Measurements from ENCODE around the gene FAM114A1. TPM values are rescaled to one million over a fixed set of nuclear protein-coding genes. Genes with fewer than 3 reads are reported as not detected.

The FAM114A1 gene
- total RNA-seq, 2 donors from 2014 or later: 19.3 to 39.3 TPM

GRCh38 chr4:38951598-38951997 lies 84.0 kb downstream of the FAM114A1 start:
- TF ChIP-seq CTCF (conservative IDR thresholded peaks at IDR 0.05): no peak
- Histone ChIP-seq H3K9ac (ENCODE audit: extremely low read depth, low read length, poor library complexity, severe bottlenecking) (no peak overlapping the region), H3K9me3 (ENCODE audit: control insufficient read depth, low read length) (no peaks in the 10 kb centered on the region), H3K4me3 (ENCODE audit: low read length) (no peak overlapping the region), H3K27me3 (ENCODE audit: control insufficient read depth, insufficient read depth, low read length, poor library complexity, severe bottlenecking) (no peaks in the 10 kb centered on the region), H3K36me3 (ENCODE audit: control insufficient read depth, insufficient read depth, low read length) (no peaks in the 10 kb centered on the region), H3K27ac (ENCODE audit: low read depth, low read length) (no peak overlapping the region), H3K4me1 (ENCODE audit: control insufficient read depth, insufficient read depth, low read length) (no peaks in the 10 kb centered on the region)
- Mint-ChIP-seq H3K36me3 (ENCODE audit: low read depth) (no peaks in the 10 kb centered on the region), H3K4me3 (no peak overlapping the region), H3K27me3 (ENCODE audit: insufficient read depth) (no peaks in the 10 kb centered on the region), H3K4me1 (no peaks in the 10 kb centered on the region), H3K27ac (no peak overlapping the region), H3K9me3 (no peaks in the 10 kb centered on the region)
- no peak for DNase-seq
- WGBS, 2 experiments (ENCODE audit: insufficient coverage in 1 of 2, insufficient read length in 1 of 2): 80 to 97% methylated on average over 1 to 2 of the region's 2 CpGs

- H3K9ac ChIP-seq (ENCODE audit: extremely low read depth, low read length, poor library complexity, severe bottlenecking): no peak overlapping the region
- no peaks in the 10 kb centered on the region for H3K36me3 ChIP-seq (ENCODE audit: control insufficient read depth, insufficient read depth, low read length)
- no peak overlapping the region for H3K4me3 Mint-ChIP-seq
- H3K36me3 Mint-ChIP-seq (ENCODE audit: low read depth): no peaks in the 10 kb centered on the region
- H3K27me3 ChIP-seq (ENCODE audit: control insufficient read depth, insufficient read depth, low read length, poor library complexity, severe bottlenecking): no peaks in the 10 kb centered on the region
- no peaks in the 10 kb centered on the region for H3K4me1 Mint-ChIP-seq
- no peak overlapping the region for H3K4me3 ChIP-seq (ENCODE audit: low read length)
- no peak overlapping the region for H3K27ac ChIP-seq (ENCODE audit: low read depth, low read length)
- no peak for TF ChIP-seq CTCF (conservative IDR thresholded peaks at IDR 0.05)
- no peak overlapping the region for H3K27ac Mint-ChIP-seq
- 0% methylated on average over 1 of the region's 1 CpG for WGBS, 2 experiments (ENCODE audit: insufficient coverage in 1 of 2, insufficient read length in 1 of 2)
- no peak for DNase-seq
- H3K4me1 ChIP-seq (ENCODE audit: control insufficient read depth, insufficient read depth, low read length): no peaks in the 10 kb centered on the region
- no peaks in the 10 kb centered on the region for H3K27me3 Mint-ChIP-seq (ENCODE audit: insufficient read depth)
- no peaks in the 10 kb centered on the region for H3K9me3 Mint-ChIP-seq
- no peaks in the 10 kb centered on the region for H3K9me3 ChIP-seq (ENCODE audit: control insufficient read depth, low read length)
Observed at GRCh38 chr4:38952017-38952416, 84.4 kb downstream of the FAM114A1 start.

GRCh38 chr4:38954727-38955126 lies 87.1 kb downstream of the FAM114A1 start:
- H3K36me3 Mint-ChIP-seq (ENCODE audit: low read depth): no peaks in the 10 kb centered on the region
- H3K27ac ChIP-seq (ENCODE audit: low read depth, low read length): no peak overlapping the region
- H3K9me3 Mint-ChIP-seq: no peaks in the 10 kb centered on the region
- H3K4me3 ChIP-seq (ENCODE audit: low read length): no peak overlapping the region
- no peaks in the 10 kb centered on the region for H3K9me3 ChIP-seq (ENCODE audit: control insufficient read depth, low read length)
- no peaks in the 10 kb centered on the region for H3K36me3 ChIP-seq (ENCODE audit: control insufficient read depth, insufficient read depth, low read length)
- no peak overlapping the region for H3K4me3 Mint-ChIP-seq
- TF ChIP-seq CTCF (conservative IDR thresholded peaks at IDR 0.05): no peak
- H3K4me1 ChIP-seq (ENCODE audit: control insufficient read depth, insufficient read depth, low read length): no peaks in the 10 kb centered on the region
- no peak overlapping the region for H3K27ac Mint-ChIP-seq
- no peak overlapping the region for H3K9ac ChIP-seq (ENCODE audit: extremely low read depth, low read length, poor library complexity, severe bottlenecking)
- H3K27me3 Mint-ChIP-seq (ENCODE audit: insufficient read depth): no peaks in the 10 kb centered on the region
- DNase-seq: no peak
- H3K4me1 Mint-ChIP-seq: no peaks in the 10 kb centered on the region
- no peaks in the 10 kb centered on the region for H3K27me3 ChIP-seq (ENCODE audit: control insufficient read depth, insufficient read depth, low read length, poor library complexity, severe bottlenecking)

Data from endodermal cell (in vitro differentiated cells).